OCI-LY7 (cell line): ENCODE measurements around the gene DGKB.

Source experiments
- EZH2phosphoT487 ChIP-seq: fragments of 200-600 bp; sonication (generic); IDR thresholded peaks from 2 replicates; pipeline ENCODE4 v1.6.1; 2018; ENCODE audit warnings: low read depth, borderline replicate concordance, mild to moderate bottlenecking, mixed run types, antibody characterized with exemption, low read length, moderate library complexity, mixed read lengths
- TF ChIP-seq, protein P1 (sequence below): fragments of 200-600 bp; sonication (generic); conservative IDR thresholded peaks from 2 replicates; pipeline ENCODE4 v1.5.1; 2014; ENCODE audit warnings: mild to moderate bottlenecking, antibody characterized with exemption, low read length, moderate library complexity, mixed read lengths

- TF ChIP-seq, protein P1, sequence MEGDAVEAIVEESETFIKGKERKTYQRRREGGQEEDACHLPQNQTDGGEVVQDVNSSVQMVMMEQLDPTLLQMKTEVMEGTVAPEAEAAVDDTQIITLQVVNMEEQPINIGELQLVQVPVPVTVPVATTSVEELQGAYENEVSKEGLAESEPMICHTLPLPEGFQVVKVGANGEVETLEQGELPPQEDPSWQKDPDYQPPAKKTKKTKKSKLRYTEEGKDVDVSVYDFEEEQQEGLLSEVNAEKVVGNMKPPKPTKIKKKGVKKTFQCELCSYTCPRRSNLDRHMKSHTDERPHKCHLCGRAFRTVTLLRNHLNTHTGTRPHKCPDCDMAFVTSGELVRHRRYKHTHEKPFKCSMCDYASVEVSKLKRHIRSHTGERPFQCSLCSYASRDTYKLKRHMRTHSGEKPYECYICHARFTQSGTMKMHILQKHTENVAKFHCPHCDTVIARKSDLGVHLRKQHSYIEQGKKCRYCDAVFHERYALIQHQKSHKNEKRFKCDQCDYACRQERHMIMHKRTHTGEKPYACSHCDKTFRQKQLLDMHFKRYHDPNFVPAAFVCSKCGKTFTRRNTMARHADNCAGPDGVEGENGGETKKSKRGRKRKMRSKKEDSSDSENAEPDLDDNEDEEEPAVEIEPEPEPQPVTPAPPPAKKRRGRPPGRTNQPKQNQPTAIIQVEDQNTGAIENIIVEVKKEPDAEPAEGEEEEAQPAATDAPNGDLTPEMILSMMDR, result no peak
- no peak for TF ChIP-seq EZH2phosphoT487
Measured at GRCh38 chr7:14137676-14138075, 764.9 kb downstream of the DGKB start.
